Measurements from ENCODE around the gene ALDH1A1. TPM values are rescaled to one million over a fixed set of nuclear protein-coding genes. Genes with fewer than 3 reads are reported as not detected.

The ALDH1A1 gene
- total RNA-seq (5.6 TPM), polyA plus RNA-seq (29.1 TPM)
- long read RNA-seq, donor 1, result 0 reads
- long read RNA-seq, donor 2, result 0 reads
- long read RNA-seq, donor 3, partial matches to known transcripts, result 0 of 2 reads
- long read RNA-seq, donor 3, other reads (novel, unspliced or antisense), result 0 of 2 reads
- long read RNA-seq, donor 4, partial matches to known transcripts, result 7 of 8 reads
- long read RNA-seq, donor 4, other reads (novel, unspliced or antisense), result 0 of 8 reads
- long read RNA-seq, donor 5, transcript ALDH1A1-201 (13 exons, 2,107 nt), result major isoform, 17 of 17 reads
- long read RNA-seq, donor 5, partial matches to known transcripts, result 0 of 17 reads
- long read RNA-seq, donor 5, other reads (novel, unspliced or antisense), result 0 of 17 reads
- long read RNA-seq, donor 6, transcript ALDH1A1-201 (13 exons, 2,107 nt), result major isoform, 7 of 7 reads
- long read RNA-seq, donor 6, partial matches to known transcripts, result 0 of 7 reads
- long read RNA-seq, donor 6, other reads (novel, unspliced or antisense), result 0 of 7 reads
- long read RNA-seq, donor 7, result 0 reads
- long read RNA-seq, donor 8, partial matches to known transcripts, result 0 of 2 reads
- long read RNA-seq, donor 8, other reads (novel, unspliced or antisense), result 0 of 2 reads
- long read RNA-seq, donor 9, partial matches to known transcripts, result 0 of 2 reads
- long read RNA-seq, donor 9, other reads (novel, unspliced or antisense), result 0 of 2 reads
- long read RNA-seq, donor 10, partial matches to known transcripts, result 0 of 2 reads
- long read RNA-seq, donor 10, other reads (novel, unspliced or antisense), result 0 of 2 reads

GRCh38 chr9:72952914-72953313, at the start of gene ALDH1A1:
Gene ALDH1A1 (minus strand): TSS chr9:72953053. CDS start chr9:72953000, 53 bp downstream.
- Histone ChIP-seq H3K4me3 (ENCODE audit: low read length in 2 of 2) (no peak within 1 kb of the TSS), H3K27me3 (ENCODE audit: control insufficient read depth in 2 of 2, insufficient read depth in 1 of 2, low read length in 1 of 2) (no peaks in the 10 kb centered on the region), H3K27ac (ENCODE audit: low read depth in 1 of 2, low read length in 1 of 2) (no peak within 1 kb of the TSS), H3K9me3 (ENCODE audit: control insufficient read depth in 2 of 2, insufficient read depth in 1 of 2, low read length in 1 of 2) (no peaks in the 10 kb centered on the region), H3K36me3 (ENCODE audit: control insufficient read depth in 2 of 2, insufficient read depth in 2 of 2, low read length in 1 of 2) (no peaks in the 10 kb centered on the region), H3K4me1 (ENCODE audit: control insufficient read depth in 2 of 2, insufficient read depth in 2 of 2, low read length in 2 of 2) (peaks cover 0 to 7% of the 10 kb centered on the region in 2 donors)
- 3% methylated on average over 9 of the region's 9 CpGs for WGBS
- peak in 6 of 9 donors; percentile 2 to 47 (median 7) for DNase-seq (ENCODE audit: low read depth in 6 of 9, low spot score in 9 of 9)

- 96% methylated on average over 3 of the region's 3 CpGs for WGBS
These were observed 49.0 kb upstream of the ALDH1A1 start for GRCh38 chr9:73001860-73002259.

GRCh38 chr9:72998363-72998762, 45.5 kb upstream of the ALDH1A1 start:
- Histone ChIP-seq H3K36me3 (ENCODE audit: control insufficient read depth in 2 of 2, insufficient read depth in 2 of 2, low read length in 1 of 2) (no peaks in the 10 kb centered on the region), H3K4me1 (ENCODE audit: control insufficient read depth in 2 of 2, insufficient read depth in 2 of 2, low read length in 2 of 2) (no peaks in the 10 kb centered on the region), H3K27ac (ENCODE audit: low read depth in 1 of 2, low read length in 1 of 2) (no peak overlapping the region), H3K27me3 (ENCODE audit: control insufficient read depth in 2 of 2, insufficient read depth in 1 of 2, low read length in 1 of 2) (no peaks in the 10 kb centered on the region), H3K9me3 (ENCODE audit: control insufficient read depth in 2 of 2, insufficient read depth in 1 of 2, low read length in 1 of 2) (no peaks in the 10 kb centered on the region), H3K4me3 (ENCODE audit: low read length in 2 of 2) (no peak overlapping the region)
- WGBS, result 95% methylated on average over 4 of the region's 4 CpGs
- DNase-seq (ENCODE audit: low read depth in 6 of 9, low spot score in 9 of 9), result no peak

More at GRCh38 chr9:73001860-73002259, 49.0 kb upstream of the ALDH1A1 start:
- H3K27me3 ChIP-seq (ENCODE audit: control insufficient read depth in 2 of 2, insufficient read depth in 1 of 2, low read length in 1 of 2), result no peaks in the 10 kb centered on the region
- H3K9me3 ChIP-seq (ENCODE audit: control insufficient read depth in 2 of 2, insufficient read depth in 1 of 2, low read length in 1 of 2), result no peaks in the 10 kb centered on the region
- DNase-seq (ENCODE audit: low read depth in 6 of 9, low spot score in 9 of 9), result no peak
- H3K27ac ChIP-seq (ENCODE audit: low read depth in 1 of 2, low read length in 1 of 2), result no peak overlapping the region
- no peaks in the 10 kb centered on the region for H3K36me3 ChIP-seq (ENCODE audit: control insufficient read depth in 2 of 2, insufficient read depth in 2 of 2, low read length in 1 of 2)
- H3K4me3 ChIP-seq (ENCODE audit: low read length in 2 of 2), result no peak overlapping the region
- H3K4me1 ChIP-seq (ENCODE audit: control insufficient read depth in 2 of 2, insufficient read depth in 2 of 2, low read length in 2 of 2), result no peaks in the 10 kb centered on the region

GRCh38 chr9:72997387-72997995, 44.6 kb upstream of the ALDH1A1 start:
- H3K36me3 ChIP-seq (ENCODE audit: control insufficient read depth in 2 of 2, insufficient read depth in 2 of 2, low read length in 1 of 2), result no peaks in the 10 kb centered on the region
- H3K4me1 ChIP-seq (ENCODE audit: control insufficient read depth in 2 of 2, insufficient read depth in 2 of 2, low read length in 2 of 2), result no peaks in the 10 kb centered on the region
- H3K4me3 ChIP-seq (ENCODE audit: low read length in 2 of 2), result no peak overlapping the region
- no peaks in the 10 kb centered on the region for H3K9me3 ChIP-seq (ENCODE audit: control insufficient read depth in 2 of 2, insufficient read depth in 1 of 2, low read length in 1 of 2)
- no peaks in the 10 kb centered on the region for H3K27me3 ChIP-seq (ENCODE audit: control insufficient read depth in 2 of 2, insufficient read depth in 1 of 2, low read length in 1 of 2)
- H3K27ac ChIP-seq (ENCODE audit: low read depth in 1 of 2, low read length in 1 of 2), result no peak overlapping the region
- DNase-seq (ENCODE audit: low read depth in 6 of 9, low spot score in 9 of 9), result no peak
- WGBS, result 11% methylated on average over 9 of the region's 9 CpGs

GRCh38 chr9:72996684-72997314, 43.9 kb upstream of the ALDH1A1 start:
- H3K4me1 ChIP-seq (ENCODE audit: control insufficient read depth in 2 of 2, insufficient read depth in 2 of 2, low read length in 2 of 2), result no peaks in the 10 kb centered on the region
- H3K27me3 ChIP-seq (ENCODE audit: control insufficient read depth in 2 of 2, insufficient read depth in 1 of 2, low read length in 1 of 2), result no peaks in the 10 kb centered on the region
- H3K9me3 ChIP-seq (ENCODE audit: control insufficient read depth in 2 of 2, insufficient read depth in 1 of 2, low read length in 1 of 2), result no peaks in the 10 kb centered on the region
- no peak overlapping the region for H3K27ac ChIP-seq (ENCODE audit: low read depth in 1 of 2, low read length in 1 of 2)
- no peak for DNase-seq (ENCODE audit: low read depth in 6 of 9, low spot score in 9 of 9)
- H3K4me3 ChIP-seq (ENCODE audit: low read length in 2 of 2), result no peak overlapping the region
- no peaks in the 10 kb centered on the region for H3K36me3 ChIP-seq (ENCODE audit: control insufficient read depth in 2 of 2, insufficient read depth in 2 of 2, low read length in 1 of 2)

- H3K27ac ChIP-seq (ENCODE audit: low read depth in 1 of 2, low read length in 1 of 2), result no peak overlapping the region
- WGBS, result 37% methylated on average over 2 of the region's 2 CpGs
These were observed 43.3 kb upstream of the ALDH1A1 start for GRCh38 chr9:72996114-72996513.

GRCh38 chr9:72995131-72996024, 42.5 kb upstream of the ALDH1A1 start:
- H3K27ac ChIP-seq (ENCODE audit: low read depth in 1 of 2, low read length in 1 of 2), result no peak overlapping the region
- H3K4me1 ChIP-seq (ENCODE audit: control insufficient read depth in 2 of 2, insufficient read depth in 2 of 2, low read length in 2 of 2), result no peaks in the 10 kb centered on the region
- no peak overlapping the region for H3K4me3 ChIP-seq (ENCODE audit: low read length in 2 of 2)
- no peaks in the 10 kb centered on the region for H3K27me3 ChIP-seq (ENCODE audit: control insufficient read depth in 2 of 2, insufficient read depth in 1 of 2, low read length in 1 of 2)
- no peaks in the 10 kb centered on the region for H3K36me3 ChIP-seq (ENCODE audit: control insufficient read depth in 2 of 2, insufficient read depth in 2 of 2, low read length in 1 of 2)
- no peak for DNase-seq (ENCODE audit: low read depth in 6 of 9, low spot score in 9 of 9)
- H3K9me3 ChIP-seq (ENCODE audit: control insufficient read depth in 2 of 2, insufficient read depth in 1 of 2, low read length in 1 of 2), result no peaks in the 10 kb centered on the region
- 91% methylated on average over 5 of the region's 5 CpGs for WGBS

More at GRCh38 chr9:72996114-72996513, 43.3 kb upstream of the ALDH1A1 start:
- H3K9me3 ChIP-seq (ENCODE audit: control insufficient read depth in 2 of 2, insufficient read depth in 1 of 2, low read length in 1 of 2), result no peaks in the 10 kb centered on the region
- H3K4me3 ChIP-seq (ENCODE audit: low read length in 2 of 2), result no peak overlapping the region
- no peaks in the 10 kb centered on the region for H3K27me3 ChIP-seq (ENCODE audit: control insufficient read depth in 2 of 2, insufficient read depth in 1 of 2, low read length in 1 of 2)
- H3K4me1 ChIP-seq (ENCODE audit: control insufficient read depth in 2 of 2, insufficient read depth in 2 of 2, low read length in 2 of 2), result no peaks in the 10 kb centered on the region
- H3K36me3 ChIP-seq (ENCODE audit: control insufficient read depth in 2 of 2, insufficient read depth in 2 of 2, low read length in 1 of 2), result no peaks in the 10 kb centered on the region
- no peak for DNase-seq (ENCODE audit: low read depth in 6 of 9, low spot score in 9 of 9)

- no peak for DNase-seq (ENCODE audit: low read depth in 6 of 9, low spot score in 9 of 9)
- WGBS, result 96% methylated on average over 2 of the region's 2 CpGs
- no peaks in the 10 kb centered on the region for H3K27me3 ChIP-seq (ENCODE audit: control insufficient read depth in 2 of 2, insufficient read depth in 1 of 2, low read length in 1 of 2)
These were observed 38.9 kb upstream of the ALDH1A1 start for GRCh38 chr9:72991772-72992171.

More at GRCh38 chr9:72991772-72992171, 38.9 kb upstream of the ALDH1A1 start:
- Histone ChIP-seq H3K4me3 (ENCODE audit: low read length in 2 of 2) (no peak overlapping the region), H3K27ac (ENCODE audit: low read depth in 1 of 2, low read length in 1 of 2) (no peak overlapping the region), H3K4me1 (ENCODE audit: control insufficient read depth in 2 of 2, insufficient read depth in 2 of 2, low read length in 2 of 2) (no peaks in the 10 kb centered on the region), H3K9me3 (ENCODE audit: control insufficient read depth in 2 of 2, insufficient read depth in 1 of 2, low read length in 1 of 2) (no peaks in the 10 kb centered on the region), H3K36me3 (ENCODE audit: control insufficient read depth in 2 of 2, insufficient read depth in 2 of 2, low read length in 1 of 2) (no peaks in the 10 kb centered on the region)
